Endothelial cell (in vitro differentiated cells): ENCODE data around the gene DPYSL3. TPM values are rescaled to one million over a fixed set of nuclear protein-coding genes. Genes with fewer than 3 reads are reported as not detected.

ENCODE experiments used
- DNase-seq: peaks from one replicate; pipeline ENCODE4 v3.0.0; 2021; ENCODE audit warnings: low spot score
- H3K27ac Mint-ChIP-seq: one replicate; pipeline ENCODE4 v1.8.0; 2021; ENCODE audit warnings: mixed read lengths, inconsistent platforms; ENCODE audit not compliant: unreplicated experiment
- H3K27me3 Mint-ChIP-seq: one replicate; pipeline ENCODE4 v1.8.0; 2021; ENCODE audit warnings: mild to moderate bottlenecking, moderate library complexity, mixed read lengths, inconsistent platforms; ENCODE audit not compliant: unreplicated experiment
- H3K36me3 Mint-ChIP-seq: one replicate; pipeline ENCODE4 v1.8.0; 2021; ENCODE audit warnings: mild to moderate bottlenecking, low read depth, mixed read lengths, inconsistent platforms; ENCODE audit not compliant: unreplicated experiment
- H3K4me1 Mint-ChIP-seq: one replicate; pipeline ENCODE4 v1.8.0; 2021; ENCODE audit warnings: mild to moderate bottlenecking, mixed read lengths, inconsistent platforms; ENCODE audit not compliant: unreplicated experiment
- H3K4me3 Mint-ChIP-seq: one replicate; pipeline ENCODE4 v1.8.0; 2021; ENCODE audit warnings: mild to moderate bottlenecking, mixed read lengths, inconsistent platforms; ENCODE audit not compliant: unreplicated experiment
- H3K9me3 Mint-ChIP-seq: one replicate; pipeline ENCODE4 v1.8.0; 2021; ENCODE audit warnings: mixed read lengths, inconsistent platforms; ENCODE audit not compliant: unreplicated experiment
- CTCF ChIP-seq: fragments of 200-600 bp; sonication (generic); IDR thresholded peaks from one replicate; pipeline ENCODE4 v1.5.0; 2021; ENCODE audit warnings: antibody characterized with exemption; ENCODE audit not compliant: unreplicated experiment
- total RNA-seq: library from RNA; stranded (reverse); fragmentation: NEBNext Ultra II Directional; extraction: Animal tissue kit (Norgen Biotek cat#: 25700); gene quantifications from one replicate; pipeline ENCODE4 v1.2.1, GENCODE V29; 2021; ENCODE audit not compliant: unreplicated experiment

DPYSL3 gene
- total RNA-seq, 1 donor from 2014 or later = 27.6 TPM

- no peak overlapping the region for H3K27ac Mint-ChIP-seq
- H3K27me3 Mint-ChIP-seq = peaks cover 7% of the 10 kb centered on the region
- H3K9me3 Mint-ChIP-seq = no peaks in the 10 kb centered on the region
- no peak overlapping the region for H3K4me3 Mint-ChIP-seq
- TF ChIP-seq CTCF = no peak
- peaks cover 30% of the 10 kb centered on the region for H3K4me1 Mint-ChIP-seq
- H3K36me3 Mint-ChIP-seq = no peaks in the 10 kb centered on the region
- DNase-seq = no peak
These were observed 58.7 kb downstream of the DPYSL3 start for GRCh38 chr5:147451193-147451592.

- no peaks in the 10 kb centered on the region for H3K36me3 Mint-ChIP-seq
- H3K4me1 Mint-ChIP-seq = peaks cover 30% of the 10 kb centered on the region
- DNase-seq = no peak
- no peak overlapping the region for H3K27ac Mint-ChIP-seq
- peaks cover 7% of the 10 kb centered on the region for H3K27me3 Mint-ChIP-seq
- no peaks in the 10 kb centered on the region for H3K9me3 Mint-ChIP-seq
- H3K4me3 Mint-ChIP-seq = no peak overlapping the region
- no peak for TF ChIP-seq CTCF
These were observed 59.3 kb downstream of the DPYSL3 start for GRCh38 chr5:147450606-147451005.

- Mint-ChIP-seq H3K27me3 (peaks cover 7% of the 10 kb centered on the region), H3K27ac (no peak overlapping the region), H3K36me3 (no peaks in the 10 kb centered on the region), H3K4me3 (no peak overlapping the region), H3K4me1 (peaks cover 24% of the 10 kb centered on the region), H3K9me3 (no peaks in the 10 kb centered on the region)
- no peak for TF ChIP-seq CTCF
- no peak for DNase-seq
These were observed 61.1 kb downstream of the DPYSL3 start for GRCh38 chr5:147448766-147449165.

GRCh38 chr5:147446523-147446922 lies 63.3 kb downstream of the DPYSL3 start:
- H3K36me3 Mint-ChIP-seq = no peaks in the 10 kb centered on the region
- no peak for TF ChIP-seq CTCF
- peaks cover 16% of the 10 kb centered on the region for H3K4me1 Mint-ChIP-seq
- H3K27ac Mint-ChIP-seq = no peak overlapping the region
- H3K9me3 Mint-ChIP-seq = no peaks in the 10 kb centered on the region
- no peak overlapping the region for H3K4me3 Mint-ChIP-seq
- DNase-seq = no peak
- H3K27me3 Mint-ChIP-seq = peaks cover 1% of the 10 kb centered on the region

- DNase-seq = no peak
- H3K27ac Mint-ChIP-seq = no peak overlapping the region
- no peaks in the 10 kb centered on the region for H3K9me3 Mint-ChIP-seq
- peaks cover 11% of the 10 kb centered on the region for H3K4me1 Mint-ChIP-seq
- no peak overlapping the region for H3K4me3 Mint-ChIP-seq
- no peak for TF ChIP-seq CTCF
- peaks cover 1% of the 10 kb centered on the region for H3K27me3 Mint-ChIP-seq
- H3K36me3 Mint-ChIP-seq = no peaks in the 10 kb centered on the region
These were observed 64.0 kb downstream of the DPYSL3 start for GRCh38 chr5:147445917-147446316.
